Measurements from ENCODE around the gene GSTM1.

GSTM1 gene

DNA sequence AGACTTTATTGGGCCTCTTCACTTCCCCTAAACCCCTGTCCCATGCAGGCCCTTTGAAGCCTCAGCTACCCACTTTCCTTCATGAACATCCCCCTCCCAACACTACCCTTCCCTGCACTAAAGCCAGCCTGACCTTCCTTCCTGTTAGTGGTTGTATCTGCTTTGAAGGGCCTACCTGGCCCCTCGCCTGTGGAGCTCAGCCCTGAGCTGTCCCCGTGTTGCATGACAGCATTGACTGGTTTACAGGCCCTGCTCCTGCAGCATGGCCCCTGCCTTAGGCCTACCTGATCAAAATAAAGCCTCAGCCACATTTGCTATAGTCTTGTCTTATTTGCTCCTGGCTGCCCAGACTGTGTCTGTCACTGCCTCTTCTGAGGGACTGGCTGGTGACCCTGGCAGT lies 26.2 kb upstream of the GSTM1 start:
- no peaks in the 10 kb centered on the region for H3K27me3 ChIP-seq (ENCODE audit: low read depth, low read length)
- no peaks in the 10 kb centered on the region for H4K20me1 ChIP-seq (ENCODE audit: insufficient read depth, low read length)
- H3K4me1 ChIP-seq (ENCODE audit: low read length) = peaks cover 10% of the 10 kb centered on the region
- H3K27ac ChIP-seq (ENCODE audit: low read length) = no peak overlapping the region
- H3K9me3 ChIP-seq (ENCODE audit: insufficient read depth, low read length) = no peaks in the 10 kb centered on the region
- TF ChIP-seq EZH2phosphoT487 (IDR thresholded peaks at IDR 0.05; ENCODE audit: low read depth) = no peak
- no peaks in the 10 kb centered on the region for H3K36me3 ChIP-seq (replicated peaks; ENCODE audit: low read depth, low read length)
- no peaks in the 10 kb centered on the region for H3K79me2 ChIP-seq (ENCODE audit: low read length)
- H3K4me2 ChIP-seq (ENCODE audit: low read length) = no peak overlapping the region
- H2AFZ ChIP-seq (ENCODE audit: low read depth, low read length) = no peak overlapping the region
- H3K9ac ChIP-seq (ENCODE audit: low read length) = no peak overlapping the region
- H3K4me3 ChIP-seq (ENCODE audit: low read length) = no peak overlapping the region

DNA sequence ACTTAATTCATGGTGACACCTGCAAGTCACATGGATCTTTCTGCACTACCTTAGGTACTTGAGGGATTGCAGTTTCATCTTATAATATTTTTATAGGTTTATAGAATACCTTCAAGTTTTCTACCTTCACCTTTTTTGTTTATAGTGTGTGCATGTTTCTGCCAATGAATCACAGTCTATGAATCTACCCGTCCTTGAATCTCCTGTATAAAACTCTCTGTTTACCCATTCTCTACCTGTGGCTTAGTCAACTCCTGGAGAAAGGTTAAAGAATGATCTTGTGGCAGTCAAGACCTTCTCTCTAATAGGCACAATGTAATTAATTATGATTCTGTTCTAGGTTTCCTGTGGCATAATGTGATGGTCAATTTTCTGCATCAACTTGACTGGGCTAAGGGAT lies 22.9 kb upstream of the GSTM1 start:
- Histone ChIP-seq H3K9me3 (ENCODE audit: insufficient read depth, low read length) (no peaks in the 10 kb centered on the region), H2AFZ (ENCODE audit: low read depth, low read length) (no peak overlapping the region), H3K36me3 (replicated peaks; ENCODE audit: low read depth, low read length) (no peaks in the 10 kb centered on the region), H3K9ac (ENCODE audit: low read length) (no peak overlapping the region), H3K4me2 (ENCODE audit: low read length) (no peak overlapping the region), H3K4me1 (ENCODE audit: low read length) (peaks cover 15% of the 10 kb centered on the region), H4K20me1 (ENCODE audit: insufficient read depth, low read length) (no peaks in the 10 kb centered on the region), H3K27ac (ENCODE audit: low read length) (no peak overlapping the region), H3K4me3 (ENCODE audit: low read length) (no peak overlapping the region), H3K79me2 (ENCODE audit: low read length) (no peaks in the 10 kb centered on the region), H3K27me3 (ENCODE audit: low read depth, low read length) (no peaks in the 10 kb centered on the region)
- TF ChIP-seq CTCF (IDR thresholded peaks at IDR 0.05; ENCODE audit: low read depth, low read length) = no peak
- no peak for TF ChIP-seq EZH2phosphoT487 (IDR thresholded peaks at IDR 0.05; ENCODE audit: low read depth)

GRCh38 chr1:109667452-109668122 lies 20.0 kb upstream of the GSTM1 start, which contains the start of gene GSTM2:
Gene GSTM2, plus strand, starts transcription at chr1:109668057. Its CDS starts 59 bp downstream, at chr1:109668116.
- Histone ChIP-seq H3K9me3 (ENCODE audit: insufficient read depth, low read length) (no peaks in the 10 kb centered on the region), H3K27me3 (ENCODE audit: low read depth, low read length) (no peaks in the 10 kb centered on the region), H4K20me1 (ENCODE audit: insufficient read depth, low read length) (no peaks in the 10 kb centered on the region), H3K79me2 (ENCODE audit: low read length) (no peaks in the 10 kb centered on the region), H3K4me1 (ENCODE audit: low read length) (peaks cover 15% of the 10 kb centered on the region), H2AFZ (ENCODE audit: low read depth, low read length) (peak within 1 kb of the TSS; percentile 86), H3K4me2 (ENCODE audit: low read length) (peak within 1 kb of the TSS; percentile 96), H3K36me3 (replicated peaks; ENCODE audit: low read depth, low read length) (no peaks in the 10 kb centered on the region), H3K27ac (ENCODE audit: low read length) (no peak within 1 kb of the TSS), H3K9ac (ENCODE audit: low read length) (peak within 1 kb of the TSS; percentile 54), H3K4me3 (ENCODE audit: low read length) (peak within 1 kb of the TSS; percentile 81)
- TF ChIP-seq CTCF (IDR thresholded peaks at IDR 0.05; ENCODE audit: low read depth, low read length) = no peak
- TF ChIP-seq EZH2phosphoT487 (IDR thresholded peaks at IDR 0.05; ENCODE audit: low read depth) = no peak

DNA sequence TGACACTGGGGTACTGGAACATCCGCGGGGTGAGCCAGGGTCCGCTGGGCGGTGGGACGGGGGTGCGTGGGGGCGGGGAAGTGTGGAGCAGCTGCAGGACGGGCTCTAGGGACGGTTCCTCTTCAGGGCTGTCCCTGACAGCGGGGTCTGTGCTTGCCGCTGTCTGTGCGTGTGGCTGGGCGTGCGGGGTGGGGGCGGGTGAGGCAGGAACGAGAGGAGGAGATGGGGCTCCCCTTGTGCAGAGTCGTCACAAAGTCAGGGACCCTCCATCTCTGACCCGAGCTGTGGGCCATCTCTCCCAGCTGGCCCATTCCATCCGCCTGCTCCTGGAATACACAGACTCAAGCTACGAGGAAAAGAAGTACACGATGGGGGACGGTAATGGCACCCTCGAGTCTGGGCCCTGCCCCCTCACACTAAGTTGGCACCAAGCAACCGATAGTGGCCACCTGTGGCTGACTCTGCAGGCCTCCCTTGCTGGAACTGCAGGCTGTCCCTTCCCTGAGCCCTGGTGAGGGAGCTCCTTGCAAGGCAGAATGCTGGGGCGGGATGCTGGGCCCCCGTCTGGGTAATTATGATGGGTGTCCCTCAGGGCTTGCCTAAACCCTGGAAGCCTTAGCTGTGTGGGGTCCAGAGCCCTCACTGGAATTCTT lies 19.4 kb upstream of the GSTM1 start:
- H3K4me2 ChIP-seq (ENCODE audit: low read length) = peak overlapping the region; percentile 96
- H3K36me3 ChIP-seq (replicated peaks; ENCODE audit: low read depth, low read length) = no peaks in the 10 kb centered on the region
- H3K4me3 ChIP-seq (ENCODE audit: low read length) = peak overlapping the region; percentile 81
- H4K20me1 ChIP-seq (ENCODE audit: insufficient read depth, low read length) = no peaks in the 10 kb centered on the region
- no peak for TF ChIP-seq CTCF (IDR thresholded peaks at IDR 0.05; ENCODE audit: low read depth, low read length)
- no peak for TF ChIP-seq EZH2phosphoT487 (IDR thresholded peaks at IDR 0.05; ENCODE audit: low read depth)
- peaks cover 15% of the 10 kb centered on the region for H3K4me1 ChIP-seq (ENCODE audit: low read length)
- peak overlapping the region; percentile 86; the same call in 1 of the 2 replicates for H2AFZ ChIP-seq (ENCODE audit: low read depth, low read length)
- H3K27me3 ChIP-seq (ENCODE audit: low read depth, low read length) = no peaks in the 10 kb centered on the region
- H3K9me3 ChIP-seq (ENCODE audit: insufficient read depth, low read length) = no peaks in the 10 kb centered on the region
- peak overlapping the region; percentile 54 for H3K9ac ChIP-seq (ENCODE audit: low read length)
- H3K79me2 ChIP-seq (ENCODE audit: low read length) = no peaks in the 10 kb centered on the region
- no peak overlapping the region for H3K27ac ChIP-seq (ENCODE audit: low read length)

All from OCI-LY3 (cell line).